PC-9 (cell line): ENCODE data around the gene HGS. TPM values are rescaled to one million over a fixed set of nuclear protein-coding genes. Genes with fewer than 3 reads are reported as not detected.

Experiments
- BruUV-seq: library from RNA; stranded (reverse); fragments of 400-500 nt; replicated peaks from 2 replicates; lab custom pipeline; 2021; lab: Mats Ljungman, UMichigan
- CTCF ChIA-PET: fragments of 300-600 bp; sonication (Branson Sonifier 250); formaldehyde crosslinking; loops from one replicate; lab custom pipeline; 2022; ENCODE audit warnings: antibody characterized with exemption; lab: Charles Lee
- POLR2A ChIA-PET: fragments of 300-600 bp; sonication (Branson Sonifier 250); formaldehyde crosslinking; loops from one replicate; lab custom pipeline; 2022; ENCODE audit warnings: antibody characterized with exemption; ENCODE audit not compliant: unreplicated experiment; lab: Charles Lee
- DNase-seq, 2 experiments: peaks; one replicate each; pipeline versions ENCODE4 v3.0.0 to v3.0.0-alpha.2; 2015 to 2022; ENCODE audit warnings: mixed read lengths in 1 of 2
- H2AFZ ChIP-seq: fragments of 200-600 bp; sonication (generic); 2 replicates; pipeline ENCODE4 v1.8.1; 2017; ENCODE audit warnings: antibody characterized with exemption
- H3F3A ChIP-seq: fragments of 200-600 bp; sonication (generic); 2 replicates; pipeline ENCODE4 v1.8.1; 2017; ENCODE audit warnings: antibody characterized with exemption, mild to moderate bottlenecking, low read depth; ENCODE audit not compliant: insufficient read depth
- H3K27ac ChIP-seq: fragments of 200-600 bp; sonication (generic); 2 replicates; pipeline ENCODE4 v1.6.1; 2016; ENCODE audit warnings: mixed run types
- H3K27me3 ChIP-seq: fragments of 200-600 bp; sonication (generic); 2 replicates; pipeline ENCODE4 v1.6.1; 2016; ENCODE audit warnings: low read depth, mixed run types; ENCODE audit not compliant: insufficient read depth
- H3K36me3 ChIP-seq: fragments of 200-600 bp; sonication (generic); 2 replicates; pipeline ENCODE4 v1.6.1; 2016; ENCODE audit warnings: low read depth, mixed run types
- H3K4me1 ChIP-seq: fragments of 200-600 bp; sonication (generic); replicated peaks from 2 replicates; pipeline ENCODE4 v1.6.1; 2016; ENCODE audit warnings: mixed run types; ENCODE audit not compliant: insufficient read depth
- H3K4me2 ChIP-seq: fragments of 200-600 bp; sonication (generic); 2 replicates; pipeline ENCODE4 v1.6.1; 2017; ENCODE audit warnings: mixed run types
- H3K4me3 ChIP-seq: fragments of 200-600 bp; sonication (generic); 2 replicates; pipeline ENCODE4 v1.6.1; 2016; ENCODE audit warnings: mixed run types
- H3K79me2 ChIP-seq: fragments of 200-600 bp; sonication (generic); 2 replicates; pipeline ENCODE4 v1.6.1; 2017; ENCODE audit warnings: low read depth, mixed run types
- H3K9me2 ChIP-seq: fragments of 200-600 bp; sonication (generic); 2 replicates; pipeline ENCODE4 v1.8.1; 2017; ENCODE audit warnings: mild to moderate bottlenecking; ENCODE audit not compliant: insufficient read depth
- H3K9me3 ChIP-seq: fragments of 200-600 bp; sonication (generic); 2 replicates; pipeline ENCODE4 v1.8.1; 2016; ENCODE audit warnings: low read depth; ENCODE audit not compliant: insufficient read depth
- H4K20me1 ChIP-seq: fragments of 200-600 bp; sonication (generic); 2 replicates; pipeline ENCODE4 v1.8.1; 2017; ENCODE audit not compliant: insufficient read depth
- EZH2 ChIP-seq: fragments of 200-600 bp; sonication (generic); IDR thresholded peaks from 2 replicates; pipeline ENCODE4 v1.8.0; 2017; ENCODE audit warnings: antibody characterized with exemption, low read depth
- intact Hi-C: fragments of 100-400 bp; cut with micrococcal nuclease; formaldehyde crosslinking; loops from one replicate; pipeline ENCODE4 v1.10.0; 2022; ENCODE audit not compliant: unreplicated experiment
- total RNA-seq: library from RNA; stranded (reverse); gene quantifications from 2 replicates; pipeline ENCODE4 v1.2.3, GENCODE V29; 2021
- TF ChIP-seq, protein P1 (sequence below): fragments of 200-600 bp; sonication (generic); conservative IDR thresholded peaks from 2 replicates; pipeline ENCODE4 v1.6.1; 2017; ENCODE audit warnings: mixed run types, antibody characterized with exemption, mild to moderate bottlenecking, moderate library complexity

The HGS gene
- total RNA-seq, 1 experiment from 2014 or later = 166 TPM

DNA sequence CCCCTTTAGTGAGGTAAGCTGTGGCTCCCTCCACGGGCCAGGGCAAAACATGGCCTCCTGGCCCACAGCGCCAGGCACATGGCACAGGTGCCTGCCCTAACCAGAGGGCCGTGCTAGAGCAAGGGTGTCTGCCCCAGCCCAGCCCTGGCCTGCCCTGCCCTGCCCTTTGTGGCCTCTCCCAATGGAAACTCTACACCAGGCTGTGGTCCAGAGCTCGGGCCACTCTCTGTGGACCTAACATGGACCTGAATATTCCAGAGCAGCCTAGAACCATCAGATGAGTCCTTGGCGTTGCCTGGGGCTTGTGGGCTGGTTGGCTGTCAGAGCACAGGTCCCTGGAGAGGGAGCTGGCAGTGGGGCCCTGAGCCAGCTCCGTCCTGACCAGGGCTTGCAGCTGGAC, 11.4 kb downstream of the HGS start:
- Histone ChIP-seq H3K27ac (no peak overlapping the region), H3K79me2 (no peaks in the 10 kb centered on the region), H3K9me2 (no peaks in the 10 kb centered on the region), H4K20me1 (peaks cover 8% of the 10 kb centered on the region; the same call in 1 of the 2 replicates), H3K4me1 (no peaks in the 10 kb centered on the region), H3K4me3 (no peak overlapping the region), H3K9me3 (no peaks in the 10 kb centered on the region), H3K27me3 (no peaks in the 10 kb centered on the region), H3F3A (no peaks in the 10 kb centered on the region; the same call in 1 of the 2 replicates), H2AFZ (no peak overlapping the region), H3K36me3 (no peaks in the 10 kb centered on the region), H3K4me2 (no peak overlapping the region)
- CTCF ChIA-PET = no interaction called here
- intact Hi-C loops = no loop called here
- no TSS peak for BruUV-seq
- no peak for DNase-seq
- POLR2A ChIA-PET = no interaction called here
- TF ChIP-seq, protein P1, sequence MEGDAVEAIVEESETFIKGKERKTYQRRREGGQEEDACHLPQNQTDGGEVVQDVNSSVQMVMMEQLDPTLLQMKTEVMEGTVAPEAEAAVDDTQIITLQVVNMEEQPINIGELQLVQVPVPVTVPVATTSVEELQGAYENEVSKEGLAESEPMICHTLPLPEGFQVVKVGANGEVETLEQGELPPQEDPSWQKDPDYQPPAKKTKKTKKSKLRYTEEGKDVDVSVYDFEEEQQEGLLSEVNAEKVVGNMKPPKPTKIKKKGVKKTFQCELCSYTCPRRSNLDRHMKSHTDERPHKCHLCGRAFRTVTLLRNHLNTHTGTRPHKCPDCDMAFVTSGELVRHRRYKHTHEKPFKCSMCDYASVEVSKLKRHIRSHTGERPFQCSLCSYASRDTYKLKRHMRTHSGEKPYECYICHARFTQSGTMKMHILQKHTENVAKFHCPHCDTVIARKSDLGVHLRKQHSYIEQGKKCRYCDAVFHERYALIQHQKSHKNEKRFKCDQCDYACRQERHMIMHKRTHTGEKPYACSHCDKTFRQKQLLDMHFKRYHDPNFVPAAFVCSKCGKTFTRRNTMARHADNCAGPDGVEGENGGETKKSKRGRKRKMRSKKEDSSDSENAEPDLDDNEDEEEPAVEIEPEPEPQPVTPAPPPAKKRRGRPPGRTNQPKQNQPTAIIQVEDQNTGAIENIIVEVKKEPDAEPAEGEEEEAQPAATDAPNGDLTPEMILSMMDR = no peak
- no peak for TF ChIP-seq EZH2

DNA sequence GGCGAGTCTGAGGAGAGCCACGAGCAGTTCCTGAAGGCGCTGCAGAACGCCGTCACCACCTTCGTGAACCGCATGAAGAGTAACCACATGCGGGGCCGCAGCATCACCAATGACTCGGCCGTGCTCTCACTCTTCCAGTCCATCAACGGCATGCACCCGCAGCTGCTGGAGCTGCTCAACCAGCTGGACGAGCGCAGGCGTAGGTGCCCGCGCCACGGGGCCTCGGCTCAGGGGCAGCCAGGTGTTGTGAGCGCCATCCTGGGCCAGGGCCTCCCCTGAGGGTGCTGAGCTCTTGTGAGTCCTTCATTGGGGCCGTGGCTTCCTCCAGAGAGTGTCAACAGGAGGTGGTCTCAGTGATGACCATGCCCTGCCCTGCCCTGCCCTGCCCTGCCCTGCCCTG, 12.0 kb downstream of the HGS start:
- no peaks in the 10 kb centered on the region for H3K9me3 ChIP-seq
- ChIA-PET CTCF (no interaction called here), POLR2A (no interaction called here)
- H3K27ac ChIP-seq = no peak overlapping the region
- no peak for DNase-seq
- intact Hi-C loops = no loop called here
- no peaks in the 10 kb centered on the region for H3K9me2 ChIP-seq
- H4K20me1 ChIP-seq = peaks cover 6% of the 10 kb centered on the region; the same call in 1 of the 2 replicates
- no peaks in the 10 kb centered on the region for H3K27me3 ChIP-seq
- H3K36me3 ChIP-seq = no peaks in the 10 kb centered on the region
- H2AFZ ChIP-seq = no peak overlapping the region
- BruUV-seq = no TSS peak
- no peak overlapping the region for H3K4me3 ChIP-seq
- H3K4me1 ChIP-seq = no peaks in the 10 kb centered on the region
- H3K79me2 ChIP-seq = peaks cover 3% of the 10 kb centered on the region; the same call in 1 of the 2 replicates
- H3K4me2 ChIP-seq = no peak overlapping the region
- no peaks in the 10 kb centered on the region; the same call in 1 of the 2 replicates for H3F3A ChIP-seq
- TF ChIP-seq, protein P1 = no peak
- no peak for TF ChIP-seq EZH2

DNA sequence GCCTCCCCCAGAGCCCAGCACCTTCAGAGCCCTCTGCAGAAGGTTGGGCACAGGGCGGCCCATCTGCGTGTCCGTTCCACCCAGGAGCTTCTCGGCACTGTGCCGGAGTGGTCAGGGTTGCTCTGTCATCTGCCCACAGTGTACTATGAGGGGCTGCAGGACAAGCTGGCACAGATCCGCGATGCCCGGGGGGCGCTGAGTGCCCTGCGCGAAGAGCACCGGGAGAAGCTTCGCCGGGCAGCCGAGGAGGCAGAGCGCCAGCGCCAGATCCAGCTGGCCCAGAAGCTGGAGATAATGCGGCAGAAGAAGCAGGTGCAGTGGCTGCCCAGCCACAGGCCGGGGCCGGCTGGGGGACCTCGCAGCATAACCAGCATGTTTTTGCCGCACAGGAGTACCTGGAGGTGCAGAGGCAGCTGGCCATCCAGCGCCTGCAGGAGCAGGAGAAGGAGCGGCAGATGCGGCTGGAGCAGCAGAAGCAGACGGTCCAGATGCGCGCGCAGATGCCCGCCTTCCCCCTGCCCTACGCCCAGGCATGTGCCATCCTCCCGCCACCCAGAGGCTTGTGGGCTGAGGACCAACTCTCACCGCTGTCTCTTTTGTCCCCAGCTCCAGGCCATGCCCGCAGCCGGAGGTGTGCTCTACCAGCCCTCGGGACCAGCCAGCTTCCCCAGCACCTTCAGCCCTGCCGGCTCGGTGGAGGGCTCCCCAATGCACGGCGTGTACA, 12.6 kb downstream of the HGS start:
- H3F3A ChIP-seq = no peaks in the 10 kb centered on the region; the same call in 1 of the 2 replicates
- POLR2A ChIA-PET = no interaction called here
- intact Hi-C loops = no loop called here
- no peaks in the 10 kb centered on the region for H3K36me3 ChIP-seq
- no TSS peak for BruUV-seq
- no peak overlapping the region for H2AFZ ChIP-seq
- no peak for DNase-seq
- no peaks in the 10 kb centered on the region for H3K9me3 ChIP-seq
- H3K27me3 ChIP-seq = no peaks in the 10 kb centered on the region
- TF ChIP-seq, protein P1 = no peak
- no peak for TF ChIP-seq EZH2
- H3K4me2 ChIP-seq = no peak overlapping the region
- H3K9me2 ChIP-seq = no peaks in the 10 kb centered on the region
- CTCF ChIA-PET = no interaction called here
- H3K4me1 ChIP-seq = peaks cover 3% of the 10 kb centered on the region; the same call in 1 of the 2 replicates
- peaks cover 4% of the 10 kb centered on the region; the same call in 1 of the 2 replicates for H4K20me1 ChIP-seq
- H3K27ac ChIP-seq = no peak overlapping the region
- no peak overlapping the region for H3K4me3 ChIP-seq
- peaks cover 9% of the 10 kb centered on the region for H3K79me2 ChIP-seq
